WI38 (cell line): ENCODE data around the gene GGN.

Experiments used
- H3K4me3 ChIP-seq: 2 replicates; pipeline ENCODE4 v1.5.1; 2011; ENCODE audit warnings: low read depth, mild to moderate bottlenecking, control low read depth, low read length
- TF ChIP-seq, protein P1 (sequence below): IDR thresholded peaks from 2 replicates; pipeline ENCODE4 v1.5.1; 2012; ENCODE audit warnings: low read depth, mild to moderate bottlenecking, control low read depth, low read length

The GGN gene

DNA sequence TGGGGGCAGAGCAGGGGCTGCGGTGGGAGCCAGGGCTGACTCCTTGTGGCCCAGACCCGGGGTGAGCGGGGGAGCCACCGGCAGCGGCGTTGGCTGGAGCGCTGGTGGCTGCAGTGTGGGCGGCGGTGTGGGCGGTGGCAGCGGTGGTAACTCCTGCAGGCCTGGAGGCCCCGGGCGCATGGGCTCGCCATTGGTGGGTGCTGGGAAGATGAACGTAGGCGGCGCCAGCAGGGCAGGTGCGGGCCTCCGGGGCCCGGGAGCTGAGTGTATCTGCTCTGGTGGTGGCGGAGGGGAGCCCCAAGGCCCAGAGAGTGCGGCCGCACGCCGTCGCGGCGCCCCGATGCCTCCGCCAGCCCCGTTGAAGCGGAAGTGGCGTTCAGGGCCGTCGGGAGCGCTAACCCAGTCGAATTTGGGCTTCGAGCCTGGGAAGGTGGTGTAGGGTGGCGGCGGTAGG is 2.0 kb downstream of the GGN start:
- TF ChIP-seq, protein P1, sequence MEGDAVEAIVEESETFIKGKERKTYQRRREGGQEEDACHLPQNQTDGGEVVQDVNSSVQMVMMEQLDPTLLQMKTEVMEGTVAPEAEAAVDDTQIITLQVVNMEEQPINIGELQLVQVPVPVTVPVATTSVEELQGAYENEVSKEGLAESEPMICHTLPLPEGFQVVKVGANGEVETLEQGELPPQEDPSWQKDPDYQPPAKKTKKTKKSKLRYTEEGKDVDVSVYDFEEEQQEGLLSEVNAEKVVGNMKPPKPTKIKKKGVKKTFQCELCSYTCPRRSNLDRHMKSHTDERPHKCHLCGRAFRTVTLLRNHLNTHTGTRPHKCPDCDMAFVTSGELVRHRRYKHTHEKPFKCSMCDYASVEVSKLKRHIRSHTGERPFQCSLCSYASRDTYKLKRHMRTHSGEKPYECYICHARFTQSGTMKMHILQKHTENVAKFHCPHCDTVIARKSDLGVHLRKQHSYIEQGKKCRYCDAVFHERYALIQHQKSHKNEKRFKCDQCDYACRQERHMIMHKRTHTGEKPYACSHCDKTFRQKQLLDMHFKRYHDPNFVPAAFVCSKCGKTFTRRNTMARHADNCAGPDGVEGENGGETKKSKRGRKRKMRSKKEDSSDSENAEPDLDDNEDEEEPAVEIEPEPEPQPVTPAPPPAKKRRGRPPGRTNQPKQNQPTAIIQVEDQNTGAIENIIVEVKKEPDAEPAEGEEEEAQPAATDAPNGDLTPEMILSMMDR: no peak
- no peak overlapping the region for H3K4me3 ChIP-seq

DNA sequence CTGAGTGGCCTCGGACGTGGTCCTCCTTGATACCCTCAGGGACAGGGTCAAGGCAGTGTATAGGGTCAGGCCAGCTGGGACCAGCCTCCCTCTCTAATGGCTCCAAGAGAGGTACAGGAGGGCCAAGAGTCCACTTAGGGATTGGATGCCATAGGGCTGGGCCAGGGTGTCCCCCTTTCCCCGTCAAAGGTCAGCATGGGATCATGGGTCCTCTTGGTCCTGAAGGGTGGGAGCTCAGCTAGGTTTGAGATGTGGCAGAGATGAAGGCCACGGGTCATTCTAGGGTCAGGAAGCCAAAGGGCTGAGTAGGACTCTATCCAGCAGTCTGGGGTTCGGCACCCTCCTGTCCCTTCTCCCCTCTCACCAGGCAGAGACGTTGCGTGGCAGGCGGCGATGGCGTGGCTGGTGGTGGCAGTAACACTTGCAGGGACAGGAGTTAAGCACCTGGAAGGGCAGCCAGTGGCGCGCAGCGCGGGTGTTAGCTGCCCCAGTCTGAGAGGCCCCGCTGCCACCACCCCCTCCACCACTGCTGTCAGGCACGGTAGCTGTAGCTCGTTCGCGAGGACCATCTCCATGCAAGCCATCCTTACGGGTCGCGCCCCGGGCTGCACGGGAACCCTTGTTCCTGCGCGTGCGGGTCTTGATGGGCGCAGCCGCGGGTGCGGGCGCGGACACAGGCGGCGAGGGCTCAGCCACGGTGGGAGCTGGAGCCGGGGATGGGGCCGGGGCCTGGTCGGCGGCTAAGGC is 2.6 kb downstream of the GGN start:
- H3K4me3 ChIP-seq: no peak overlapping the region
- TF ChIP-seq, protein P1: no peak

DNA sequence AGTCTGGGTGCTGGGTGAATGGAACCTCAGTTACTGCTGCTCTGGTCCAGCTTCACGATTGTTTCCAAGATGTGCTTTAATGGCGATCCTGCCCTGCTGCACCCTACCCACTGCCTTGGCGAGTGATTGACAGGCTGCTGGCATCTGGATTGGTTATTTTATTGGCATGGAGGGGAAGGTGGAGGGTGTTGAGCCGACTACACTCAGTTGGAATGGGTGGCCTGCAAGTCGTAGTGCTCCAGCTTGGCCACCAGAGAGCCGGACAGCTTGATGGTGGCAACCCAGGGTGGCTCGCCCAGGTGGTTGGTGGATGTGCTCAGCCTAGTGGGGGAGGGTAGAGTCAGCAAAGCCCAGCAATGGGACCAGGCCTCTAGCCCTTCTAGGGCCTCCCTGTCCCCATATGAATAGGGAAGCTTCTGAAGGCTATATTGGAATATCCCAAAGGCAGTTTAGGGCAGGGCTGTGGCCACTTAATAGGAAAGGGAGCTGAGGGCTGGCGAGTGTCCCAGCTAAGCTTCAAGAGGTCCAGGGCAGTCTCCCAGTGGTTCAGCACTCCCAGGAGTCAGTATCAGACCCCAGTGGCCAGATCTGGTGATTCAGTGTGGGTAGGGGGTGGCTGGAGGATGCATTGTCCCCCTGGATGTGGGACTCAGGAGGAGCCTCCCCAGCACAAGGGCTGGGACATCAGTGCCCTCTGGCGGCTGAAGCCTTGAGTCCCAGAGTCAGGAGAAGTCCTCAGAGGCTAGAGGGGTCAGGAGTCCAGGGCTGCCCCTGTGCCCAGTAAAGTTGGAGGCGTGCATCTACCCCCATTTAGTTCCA is 3.4 kb downstream of the GGN start:
- no peak overlapping the region for H3K4me3 ChIP-seq
- TF ChIP-seq, protein P1: peak; percentile 31; the same call in 1 of the 2 replicates

DNA sequence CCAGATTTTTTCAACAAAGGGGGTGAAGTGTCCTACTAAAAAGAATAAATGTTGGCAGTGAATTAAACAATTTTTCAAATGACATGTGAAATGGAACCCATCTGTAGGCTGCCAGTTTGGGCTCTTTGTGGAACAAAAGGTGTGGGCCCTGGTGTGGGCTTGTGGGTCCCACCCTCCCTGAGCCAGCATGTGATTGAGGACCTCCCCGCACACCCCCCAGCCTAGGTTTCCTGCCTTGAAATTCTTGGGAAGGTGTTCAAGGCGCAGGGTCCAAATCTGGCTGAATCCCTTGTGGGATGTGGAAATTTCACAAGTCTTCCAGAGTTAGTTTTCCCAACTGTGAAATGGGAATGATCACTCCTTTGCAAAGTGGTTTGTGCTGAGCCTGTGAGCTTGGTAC is 4.1 kb downstream of the GGN start:
- TF ChIP-seq, protein P1: no peak
- no peak overlapping the region for H3K4me3 ChIP-seq

DNA sequence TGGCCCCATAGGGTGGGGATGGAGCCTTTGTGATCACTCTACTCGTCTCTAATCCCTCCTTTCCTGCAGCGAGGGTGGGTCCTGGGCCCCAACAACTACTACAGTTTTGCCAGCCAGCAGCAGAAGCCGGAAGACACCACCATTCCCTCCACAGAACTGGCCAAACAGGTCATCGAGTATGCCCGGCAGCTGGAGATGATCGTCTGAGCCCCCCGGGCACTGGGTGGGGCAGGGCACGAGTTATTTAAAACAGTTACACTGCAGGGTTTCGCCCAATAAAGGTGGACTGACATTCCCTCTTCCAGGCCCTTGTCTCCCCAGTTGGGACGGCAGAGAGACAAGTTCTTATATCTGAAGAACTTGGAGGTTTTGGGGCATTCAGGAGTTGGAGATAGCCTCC is 4.7 kb downstream of the GGN start:
- TF ChIP-seq, protein P1: no peak
- no peak overlapping the region for H3K4me3 ChIP-seq

DNA sequence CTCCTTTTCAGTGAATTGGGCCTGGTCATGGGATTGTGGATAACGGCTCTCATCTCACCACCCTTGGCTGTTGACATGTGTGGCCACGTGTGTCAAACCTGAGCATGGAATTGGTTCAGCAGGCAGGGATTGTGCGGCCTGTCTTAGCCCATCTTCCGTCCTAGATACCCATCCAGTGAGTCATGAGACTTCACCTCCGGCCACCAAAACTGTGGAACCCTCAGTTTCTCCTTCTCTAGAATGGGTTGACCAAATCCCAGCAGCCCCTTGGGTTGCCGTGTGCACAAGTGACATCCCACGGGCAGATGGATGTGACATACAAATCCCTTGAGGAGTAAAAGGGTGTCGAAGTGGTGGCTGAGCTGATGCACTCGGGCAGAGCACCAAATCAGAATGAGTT is 6.7 kb downstream of the GGN start:
- TF ChIP-seq, protein P1: no peak
- no peak overlapping the region for H3K4me3 ChIP-seq

DNA sequence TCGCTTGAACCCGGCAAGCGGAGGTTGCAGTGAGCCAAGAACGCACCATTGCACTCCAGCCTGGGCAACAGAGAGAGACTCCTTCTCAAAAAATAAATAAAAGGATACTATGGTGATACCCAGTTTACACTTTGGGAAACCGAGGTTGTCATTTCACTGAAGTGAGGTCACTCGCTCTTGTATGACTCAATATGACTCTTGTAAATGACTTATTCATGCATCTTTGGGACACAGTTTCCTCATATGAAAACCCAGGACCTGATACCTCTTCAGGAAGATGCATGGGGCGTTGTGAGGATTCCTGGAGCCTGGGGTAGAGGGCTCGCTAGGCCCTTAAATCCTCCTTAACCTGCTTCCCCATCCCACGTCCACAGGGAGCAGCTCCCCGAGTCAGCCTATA is 9.0 kb downstream of the GGN start:
- TF ChIP-seq, protein P1: no peak
- no peak overlapping the region for H3K4me3 ChIP-seq
